Caki2 (cell line): ENCODE measurements around the gene BTBD9. TPM values are rescaled to one million over a fixed set of nuclear protein-coding genes. Genes with fewer than 3 reads are reported as not detected.

ENCODE experiments used
- DNase-seq: peaks from one replicate; pipeline ENCODE4 v3.0.0-alpha.2; 2015; ENCODE audit warnings: low read depth
- in situ Hi-C: cut with HindIII; loops from 2 replicates; pipeline ENCODE4 v1.10.0; 2016; ENCODE audit warnings: low sequenced_read_pairs, low pct_unique_long_range_greater_than_20kb, mixed read lengths
- total RNA-seq: library from RNA; depleted of rRNA; stranded (reverse); fragments of >200 nt; shearing (Covaris generic); gene quantifications from 2 replicates; pipeline ENCODE4 v1.2.3, GENCODE V29; 2014; ENCODE audit warnings: low replicate concordance

BTBD9 gene
- total RNA-seq, 1 experiment from 2014 or later, result 17.0 TPM

GRCh38 chr6:38176797-38177751, 462.7 kb downstream of the BTBD9 start:
- no peak for DNase-seq
- in situ Hi-C loops, result no loop called here

- in situ Hi-C loops, result no loop called here
- no peak for DNase-seq
Measured at GRCh38 chr6:38175786-38176185, 463.9 kb downstream of the BTBD9 start.

GRCh38 chr6:38174806-38175495, 464.8 kb downstream of the BTBD9 start:
- in situ Hi-C loops, result no loop called here
- DNase-seq, result no peak

GRCh38 chr6:38174315-38174714, 465.4 kb downstream of the BTBD9 start:
- in situ Hi-C loops, result no loop called here
- no peak for DNase-seq

GRCh38 chr6:38173909-38174308, 465.8 kb downstream of the BTBD9 start:
- no peak for DNase-seq
- in situ Hi-C loops, result no loop called here

- in situ Hi-C loops, result no loop called here
- DNase-seq, result no peak
Measured at GRCh38 chr6:38172739-38173410, 466.9 kb downstream of the BTBD9 start.

GRCh38 chr6:38171997-38172738, 467.6 kb downstream of the BTBD9 start:
- in situ Hi-C loops, result no loop called here
- DNase-seq, result no peak

- DNase-seq, result no peak
- in situ Hi-C loops, result no loop called here
Measured at GRCh38 chr6:38170666-38171355, 468.9 kb downstream of the BTBD9 start.

- DNase-seq, result no peak
- in situ Hi-C loops, result no loop called here
Measured at GRCh38 chr6:38169977-38170526, 469.7 kb downstream of the BTBD9 start.

- in situ Hi-C loops, result no loop called here
- DNase-seq, result no peak
Measured at GRCh38 chr6:38169221-38169976, 470.3 kb downstream of the BTBD9 start.

GRCh38 chr6:38168699-38169098, 471.0 kb downstream of the BTBD9 start:
- no peak for DNase-seq
- in situ Hi-C loops, result no loop called here

- no peak for DNase-seq
- in situ Hi-C loops, result no loop called here
Measured at GRCh38 chr6:38168126-38168525, 471.6 kb downstream of the BTBD9 start.

- in situ Hi-C loops, result no loop called here
- DNase-seq, result no peak
Measured at GRCh38 chr6:38167598-38167997, 472.1 kb downstream of the BTBD9 start.

- no peak for DNase-seq
- in situ Hi-C loops, result no loop called here
Measured at GRCh38 chr6:38166411-38167240, 473.1 kb downstream of the BTBD9 start.

- DNase-seq, result no peak
- in situ Hi-C loops, result no loop called here
Measured at GRCh38 chr6:38164671-38165108, 475.0 kb downstream of the BTBD9 start.

- in situ Hi-C loops, result no loop called here
- no peak for DNase-seq
Measured at GRCh38 chr6:38164131-38164481, 475.6 kb downstream of the BTBD9 start.
